Smooth muscle cell (in vitro differentiated cells): Measurements from ENCODE around the gene MYO5A. TPM values are rescaled to one million over a fixed set of nuclear protein-coding genes. Genes with fewer than 3 reads are reported as not detected.
"Not testable (repeated sequence)": the region's sequence is repeated elsewhere in the genome, so short reads cannot be mapped to it uniquely, and the experiment has no call there.

Experiments
- DNase-seq: peaks from one replicate; lab custom pipeline; 2025; ENCODE audit not compliant: unreplicated experiment; lab: John Stamatoyannopoulos, UW
- H2AFZ ChIP-seq: fragments of 200-600 bp; sonication (generic); 2 replicates; pipeline ENCODE4 v1.6.0; 2016; ENCODE audit warnings: antibody characterized with exemption, low read depth, mild to moderate bottlenecking
- H3F3A ChIP-seq: fragments of 200-600 bp; sonication (generic); 2 replicates; pipeline ENCODE4 v1.6.0; 2017; ENCODE audit warnings: antibody characterized with exemption, low read depth
- H3K27ac ChIP-seq: fragments of 200-600 bp; sonication (generic); 2 replicates; pipeline ENCODE4 v1.5.1; 2016; ENCODE audit warnings: low read depth, mild to moderate bottlenecking
- H3K27me3 ChIP-seq: fragments of 200-600 bp; sonication (generic); 2 replicates; pipeline ENCODE4 v1.6.1; 2016; ENCODE audit warnings: low read depth, mild to moderate bottlenecking
- H3K36me3 ChIP-seq: fragments of 200-600 bp; sonication (generic); 2 replicates; pipeline ENCODE4 v1.5.1; 2016; ENCODE audit warnings: low read depth
- H3K4me1 ChIP-seq: fragments of 200-600 bp; sonication (generic); 2 replicates; pipeline ENCODE4 v1.5.1; 2016; ENCODE audit warnings: low read depth
- H3K4me2 ChIP-seq: fragments of 200-600 bp; sonication (generic); 2 replicates; pipeline ENCODE4 v1.6.0; 2016; ENCODE audit warnings: mild to moderate bottlenecking
- H3K4me3 ChIP-seq: fragments of 200-600 bp; sonication (generic); 2 replicates; pipeline ENCODE4 v1.5.1; 2016; ENCODE audit warnings: mild to moderate bottlenecking
- H3K79me2 ChIP-seq: fragments of 200-600 bp; sonication (generic); 2 replicates; pipeline ENCODE4 v1.6.0; 2016; ENCODE audit warnings: low read depth, mild to moderate bottlenecking
- H3K9ac ChIP-seq: fragments of 200-600 bp; sonication (generic); 2 replicates; pipeline ENCODE4 v1.6.0; 2016; ENCODE audit warnings: low read depth
- H3K9me3 ChIP-seq: fragments of 200-600 bp; sonication (generic); replicated peaks from 2 replicates; pipeline ENCODE4 v1.5.1; 2016; ENCODE audit warnings: low read depth
- H4K20me1 ChIP-seq: fragments of 200-600 bp; sonication (generic); 2 replicates; pipeline ENCODE4 v1.6.0; 2016; ENCODE audit warnings: low read depth
- WGBS: methylation state at CpG from one replicate; pipeline ENCODE4 v1.1.7; 2016; ENCODE audit warnings: low lambda C conversion rate; 5-methylcytosine and 5-hydroxymethylcytosine counted together
- polyA plus RNA-seq: library from polyadenylated mRNA; unstranded; fragments of >200 nt; fragmentation: Nextera tagmentation; extraction: Ambion mirVana; gene quantifications from 2 replicates; pipeline ENCODE4 v1.2.1, GENCODE V29; 2016
- total RNA-seq: library from RNA; depleted of rRNA; stranded (reverse); fragments of >200 nt; gene quantifications from 2 replicates; pipeline ENCODE4 v1.2.3, GENCODE V29; 2014
- TF ChIP-seq, protein P1 (sequence below): fragments of 200-600 bp; sonication (generic); IDR thresholded peaks from 2 replicates; pipeline ENCODE4 v1.5.1; 2017; ENCODE audit warnings: borderline replicate concordance, mild to moderate bottlenecking, antibody characterized with exemption; ENCODE audit not compliant: insufficient read depth, poor library complexity, severe bottlenecking

The MYO5A gene
- total and polyA plus RNA-seq, 2 experiments from 2014 or later, result 29.4 to 68.8 TPM

DNA sequence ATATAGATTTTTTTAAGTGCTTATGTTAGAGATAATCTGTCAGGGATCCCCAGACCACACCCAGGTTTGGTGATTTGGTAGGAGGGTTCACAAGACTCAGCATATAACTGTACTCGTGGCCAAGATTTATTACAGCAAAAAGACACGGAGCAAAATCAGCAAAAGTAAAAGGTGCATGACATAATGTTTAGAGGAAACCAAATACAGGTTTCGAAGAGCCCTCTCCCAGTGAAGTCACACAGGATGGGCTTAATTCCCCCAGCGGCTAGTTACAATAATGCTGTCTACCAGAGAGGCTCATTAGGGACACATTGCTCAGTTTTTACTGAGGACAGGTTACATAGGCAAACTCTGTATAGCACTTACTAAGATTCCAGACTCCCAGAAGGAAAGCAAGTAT lies 36.5 kb downstream of the MYO5A start:
- DNase-seq, result no peak
- H3K9me3 ChIP-seq, result no peaks in the 10 kb centered on the region
- TF ChIP-seq, protein P1, sequence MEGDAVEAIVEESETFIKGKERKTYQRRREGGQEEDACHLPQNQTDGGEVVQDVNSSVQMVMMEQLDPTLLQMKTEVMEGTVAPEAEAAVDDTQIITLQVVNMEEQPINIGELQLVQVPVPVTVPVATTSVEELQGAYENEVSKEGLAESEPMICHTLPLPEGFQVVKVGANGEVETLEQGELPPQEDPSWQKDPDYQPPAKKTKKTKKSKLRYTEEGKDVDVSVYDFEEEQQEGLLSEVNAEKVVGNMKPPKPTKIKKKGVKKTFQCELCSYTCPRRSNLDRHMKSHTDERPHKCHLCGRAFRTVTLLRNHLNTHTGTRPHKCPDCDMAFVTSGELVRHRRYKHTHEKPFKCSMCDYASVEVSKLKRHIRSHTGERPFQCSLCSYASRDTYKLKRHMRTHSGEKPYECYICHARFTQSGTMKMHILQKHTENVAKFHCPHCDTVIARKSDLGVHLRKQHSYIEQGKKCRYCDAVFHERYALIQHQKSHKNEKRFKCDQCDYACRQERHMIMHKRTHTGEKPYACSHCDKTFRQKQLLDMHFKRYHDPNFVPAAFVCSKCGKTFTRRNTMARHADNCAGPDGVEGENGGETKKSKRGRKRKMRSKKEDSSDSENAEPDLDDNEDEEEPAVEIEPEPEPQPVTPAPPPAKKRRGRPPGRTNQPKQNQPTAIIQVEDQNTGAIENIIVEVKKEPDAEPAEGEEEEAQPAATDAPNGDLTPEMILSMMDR, result no peak
- H3K4me3 ChIP-seq, result no peak overlapping the region
- peak overlapping the region; percentile 33 for H3K9ac ChIP-seq
- H3K36me3 ChIP-seq, result no peaks in the 10 kb centered on the region
- peaks cover 24% of the 10 kb centered on the region for H3F3A ChIP-seq
- peak overlapping the region; percentile 63 for H3K4me2 ChIP-seq
- no peaks in the 10 kb centered on the region for H3K27me3 ChIP-seq
- H3K4me1 ChIP-seq, result peaks cover 37% of the 10 kb centered on the region
- no peak overlapping the region for H2AFZ ChIP-seq
- H3K27ac ChIP-seq, result peak overlapping the region; percentile 88
- peaks cover 83% of the 10 kb centered on the region for H3K79me2 ChIP-seq
- peaks cover 9% of the 10 kb centered on the region for H4K20me1 ChIP-seq
- WGBS, result 58% methylated on average over 4 of the region's 4 CpGs

DNA sequence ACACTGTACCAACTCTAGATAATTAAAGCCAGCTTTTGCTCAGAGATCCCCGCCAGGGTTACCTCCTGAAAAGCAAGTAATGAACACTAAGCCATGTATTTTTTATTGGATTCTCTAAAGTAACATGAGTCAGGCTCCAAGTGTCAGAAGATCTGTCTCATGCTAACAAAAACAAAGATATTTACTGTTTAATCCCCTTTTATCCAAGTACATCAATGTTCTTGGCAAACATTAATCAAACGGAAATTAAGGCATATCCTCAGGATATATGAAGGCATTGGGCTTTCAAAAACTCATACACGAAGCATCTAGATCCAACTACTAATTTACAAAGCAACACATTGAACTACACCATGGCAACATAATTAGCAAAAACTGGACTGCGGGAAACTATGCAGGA lies 37.2 kb downstream of the MYO5A start:
- Histone ChIP-seq H3K4me2 (peak overlapping the region; percentile 63), H3K36me3 (no peaks in the 10 kb centered on the region), H3K4me1 (peaks cover 39% of the 10 kb centered on the region), H3F3A (peaks cover 24% of the 10 kb centered on the region), H3K27me3 (no peaks in the 10 kb centered on the region), H3K4me3 (no peak overlapping the region), H4K20me1 (peaks cover 4% of the 10 kb centered on the region), H2AFZ (no peak overlapping the region), H3K27ac (peak overlapping the region; percentile 88), H3K79me2 (peaks cover 83% of the 10 kb centered on the region), H3K9me3 (no peaks in the 10 kb centered on the region), H3K9ac (peak overlapping the region; percentile 33)
- 28% methylated on average over 4 of the region's 4 CpGs for WGBS
- DNase-seq, result no peak
- TF ChIP-seq, protein P1, result no peak

DNA sequence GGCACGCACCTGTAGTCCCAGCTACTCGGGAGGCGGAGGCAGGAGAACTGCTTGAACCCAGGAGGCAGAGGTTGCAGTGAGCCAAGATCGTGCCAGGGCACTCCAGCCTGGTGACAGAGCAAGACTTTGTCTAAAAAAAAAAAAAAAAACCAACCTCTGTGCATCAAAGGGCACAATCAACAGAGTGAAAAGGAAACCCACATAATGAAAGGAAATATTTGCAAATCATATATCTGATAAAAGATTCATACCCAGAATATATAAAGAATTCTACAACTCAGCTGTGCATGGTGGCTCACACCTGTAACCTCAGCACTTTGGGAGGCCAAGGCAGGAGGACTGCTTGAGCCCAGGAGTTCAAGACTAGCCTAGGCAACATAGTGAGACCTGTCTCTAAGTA lies 39.2 kb downstream of the MYO5A start:
- Histone ChIP-seq H3F3A (peaks cover 30% of the 10 kb centered on the region), H3K27ac (peak overlapping the region; percentile 85), H3K79me2 (peaks cover 83% of the 10 kb centered on the region), H3K4me1 (peaks cover 53% of the 10 kb centered on the region)
- not testable (repeated sequence) for H3K4me2 ChIP-seq, H3K9ac ChIP-seq, H4K20me1 ChIP-seq, H2AFZ ChIP-seq, H3K9me3 ChIP-seq, H3K4me3 ChIP-seq, DNase-seq, H3K36me3 ChIP-seq, H3K27me3 ChIP-seq
- WGBS, result 97% methylated on average over 4 of the region's 4 CpGs

DNA sequence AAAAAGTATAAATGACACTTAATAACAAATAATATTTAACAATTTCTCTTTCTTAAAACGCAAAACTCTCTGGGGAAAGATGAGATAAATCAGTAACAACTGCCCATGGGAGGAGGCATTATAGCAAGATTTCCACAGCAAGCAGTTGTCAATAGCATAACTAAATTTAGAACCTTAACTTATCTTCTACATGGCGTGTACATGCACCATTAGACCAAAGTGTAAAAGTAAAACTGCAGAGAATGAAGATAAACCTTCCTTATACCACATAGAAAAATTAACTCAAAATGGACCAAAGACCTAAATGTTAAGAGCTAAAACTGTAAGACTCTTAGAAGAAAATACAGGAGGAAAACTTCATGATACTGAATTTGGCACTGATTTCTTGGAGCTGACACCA lies 39.9 kb downstream of the MYO5A start:
- Histone ChIP-seq H3K27me3 (no peaks in the 10 kb centered on the region), H3F3A (peaks cover 36% of the 10 kb centered on the region), H3K36me3 (no peaks in the 10 kb centered on the region), H3K9me3 (no peaks in the 10 kb centered on the region), H3K9ac (no peak overlapping the region), H3K4me2 (peak overlapping the region; percentile 79), H4K20me1 (no peaks in the 10 kb centered on the region), H3K79me2 (peaks cover 81% of the 10 kb centered on the region), H3K4me1 (peaks cover 57% of the 10 kb centered on the region), H2AFZ (no peak overlapping the region), H3K4me3 (no peak overlapping the region), H3K27ac (peak overlapping the region; percentile 85)
- 45% methylated on average over 2 of the region's 2 CpGs for WGBS
- TF ChIP-seq, protein P1, result no peak
- no peak for DNase-seq
